H1 (cell line): Measurements from ENCODE around the gene CEP104.

Experiments used
- ASH2L ChIP-seq: fragments of 200-600, 300-600 bp; sonication (generic); IDR thresholded peaks from one replicate; pipeline ENCODE4 v1.7.1; 2017; ENCODE audit warnings: low read length
- CBX8 ChIP-seq: fragments of 300-800, 300-1000 bp; sonication (generic); IDR thresholded peaks from 2 replicates; pipeline ENCODE4 v1.7.1; 2016; ENCODE audit warnings: low read depth, low read length, borderline replicate concordance
- JUN ChIP-seq: IDR thresholded peaks from 2 replicates; pipeline ENCODE4 v1.6.1; 2011; ENCODE audit warnings: low read depth, mild to moderate bottlenecking, improper control_type of control experiment, low read length
- KDM5A ChIP-seq: fragments of 200-600 bp; IDR thresholded peaks from 2 replicates; pipeline ENCODE4 v1.7.1; 2012; ENCODE audit warnings: mild to moderate bottlenecking, low read length, inconsistent platforms, mixed read lengths
- POLR2AphosphoS5 ChIP-seq: IDR thresholded peaks from 2 replicates; pipeline ENCODE4 v1.6.1; 2011; ENCODE audit warnings: low read depth, low read length
- RAD21 ChIP-seq, 2 experiments: IDR thresholded peaks in 1 of 2; conservative IDR thresholded peaks in 1 of 2; 2 replicates each; pipeline ENCODE4 v1.6.1; 2011; ENCODE audit warnings: low read depth in 2 of 2, low read length in 2 of 2, improper control_type of control experiment in 1 of 2, inconsistent platforms in 1 of 2, mild to moderate bottlenecking in 1 of 2, moderate library complexity in 1 of 2
- RFX5 ChIP-seq: IDR thresholded peaks from 2 replicates; pipeline ENCODE4 v1.6.1; 2011; ENCODE audit warnings: low read depth, low read length, improper control_type of control experiment, borderline replicate concordance
- SIN3A ChIP-seq, 2 experiments: IDR thresholded peaks in 1 of 2; conservative IDR thresholded peaks in 1 of 2; 2 replicates each; pipeline ENCODE4 v1.6.1; 2011 to 2012; ENCODE audit warnings: low read length in 2 of 2, improper control_type of control experiment in 1 of 2, low read depth in 1 of 2, mild to moderate bottlenecking in 1 of 2
- SP2 ChIP-seq: IDR thresholded peaks from 2 replicates; pipeline ENCODE4 v1.6.1; 2012; ENCODE audit warnings: mild to moderate bottlenecking, low read length, inconsistent platforms
- TBP ChIP-seq: IDR thresholded peaks from 2 replicates; pipeline ENCODE4 v1.6.1; 2011; ENCODE audit warnings: low read depth, low read length, improper control_type of control experiment
- TF ChIP-seq, protein P1 (sequence below), 3 experiments: IDR thresholded peaks; 1 replicate in 2 of 3; 2 replicates in 1 of 3; pipeline versions ENCODE4 v1.5.1 to v1.6.1; 2011; ENCODE audit warnings: low read length in 3 of 3, mild to moderate bottlenecking in 3 of 3, inconsistent platforms in 2 of 3, low read depth in 1 of 3, moderate library complexity in 1 of 3; ENCODE audit not compliant: insufficient read depth in 1 of 3; ENCODE audit errors: control extremely low read depth in 1 of 3

DNA sequence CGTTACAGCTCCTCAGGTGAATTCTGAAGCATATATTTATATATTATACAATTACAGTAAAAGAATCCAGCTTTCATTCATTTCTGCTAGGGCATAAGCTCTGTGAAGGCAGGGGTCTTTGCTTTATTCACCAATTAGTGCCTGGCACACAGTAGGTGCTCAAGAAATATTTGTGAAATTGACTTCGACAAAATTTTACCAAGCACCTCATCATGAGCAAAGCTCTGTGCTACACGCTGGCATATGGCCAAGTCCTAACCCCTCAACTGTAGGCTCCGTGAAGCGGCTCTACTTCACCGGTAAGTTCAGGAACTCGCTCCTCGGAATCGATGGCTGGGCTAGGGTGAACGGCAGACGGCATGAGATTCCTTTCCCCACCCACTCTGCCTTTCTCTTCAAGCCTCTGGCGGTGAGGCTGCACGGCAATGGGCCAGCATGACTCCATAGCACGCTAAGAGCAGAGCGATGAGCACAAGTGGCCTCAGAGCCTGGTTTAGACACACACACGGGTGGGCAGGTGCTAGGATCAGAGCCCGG, 34.4 kb upstream of the CEP104 start:
- TF ChIP-seq, protein P1, sequence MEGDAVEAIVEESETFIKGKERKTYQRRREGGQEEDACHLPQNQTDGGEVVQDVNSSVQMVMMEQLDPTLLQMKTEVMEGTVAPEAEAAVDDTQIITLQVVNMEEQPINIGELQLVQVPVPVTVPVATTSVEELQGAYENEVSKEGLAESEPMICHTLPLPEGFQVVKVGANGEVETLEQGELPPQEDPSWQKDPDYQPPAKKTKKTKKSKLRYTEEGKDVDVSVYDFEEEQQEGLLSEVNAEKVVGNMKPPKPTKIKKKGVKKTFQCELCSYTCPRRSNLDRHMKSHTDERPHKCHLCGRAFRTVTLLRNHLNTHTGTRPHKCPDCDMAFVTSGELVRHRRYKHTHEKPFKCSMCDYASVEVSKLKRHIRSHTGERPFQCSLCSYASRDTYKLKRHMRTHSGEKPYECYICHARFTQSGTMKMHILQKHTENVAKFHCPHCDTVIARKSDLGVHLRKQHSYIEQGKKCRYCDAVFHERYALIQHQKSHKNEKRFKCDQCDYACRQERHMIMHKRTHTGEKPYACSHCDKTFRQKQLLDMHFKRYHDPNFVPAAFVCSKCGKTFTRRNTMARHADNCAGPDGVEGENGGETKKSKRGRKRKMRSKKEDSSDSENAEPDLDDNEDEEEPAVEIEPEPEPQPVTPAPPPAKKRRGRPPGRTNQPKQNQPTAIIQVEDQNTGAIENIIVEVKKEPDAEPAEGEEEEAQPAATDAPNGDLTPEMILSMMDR (IDR thresholded peaks at IDR 0.05; ENCODE audit: control extremely low read depth in 1 of 3, insufficient read depth in 1 of 3, low read depth in 1 of 3, low read length in 3 of 3) = no peak
- TF ChIP-seq RFX5 (no peak), POLR2AphosphoS5 (no peak), SIN3A (conservative IDR thresholded peaks at IDR 0.05 in 1 of 2, IDR thresholded peaks at IDR 0.05 in 1 of 2; ENCODE audit: low read depth in 1 of 2, low read length in 2 of 2) (no peak), CBX8 (no peak), TBP (no peak), KDM5A (no peak), RAD21 (IDR thresholded peaks at IDR 0.05 in 1 of 2, conservative IDR thresholded peaks at IDR 0.05 in 1 of 2; ENCODE audit: low read depth in 2 of 2, low read length in 2 of 2) (no peak), ASH2L (no peak), SP2 (no peak), JUN (no peak)
